ENCODE results near the gene SEPTIN7. TPM values are rescaled to one million over a fixed set of nuclear protein-coding genes. Genes with fewer than 3 reads are reported as not detected.

Gene SEPTIN7
- total RNA-seq, 1 experiment from 2014 or later = 121 TPM

GRCh38 chr7:35849954-35850353 lies 49.1 kb downstream of the SEPTIN7 start:
- intact Hi-C loops (cut with micrococcal nuclease) = no loop called here
- CTCF ChIA-PET = no interaction called here
- POLR2A ChIA-PET (ENCODE audit: unreplicated experiment) = no interaction called here

More at GRCh38 chr7:35849954-35850353, 49.1 kb downstream of the SEPTIN7 start:
- Histone ChIP-seq H3K9ac (ENCODE audit: low read length) (no peak overlapping the region), H3K4me1 (ENCODE audit: insufficient read depth, low read length) (no peaks in the 10 kb centered on the region), H3K4me3 (ENCODE audit: low read length) (no peak overlapping the region), H3K27ac (ENCODE audit: low read length) (no peak overlapping the region), H3K4me2 (ENCODE audit: low read length) (no peak overlapping the region), H3K9me2 (replicated peaks; ENCODE audit: low read length) (no peaks in the 10 kb centered on the region), H3K79me2 (ENCODE audit: low read length) (peaks cover 61% of the 10 kb centered on the region), H3K36me3 (ENCODE audit: low read depth, low read length) (peaks cover 8% of the 10 kb centered on the region; the same call in 1 of the 2 replicates), H3F3A (ENCODE audit: low read length, unreplicated experiment) (no peaks in the 10 kb centered on the region), H3K27me3 (ENCODE audit: low read length) (no peaks in the 10 kb centered on the region), H2AFZ (ENCODE audit: low read length) (no peak overlapping the region), H3K9me3 (ENCODE audit: low read length) (no peaks in the 10 kb centered on the region), H4K20me1 (ENCODE audit: low read length) (0 out of 2 replicates have a peak, but pooled peaks cover 7% of the 10 kb centered on the region)
- no peak for ATAC-seq
- TF ChIP-seq EZH2 (IDR thresholded peaks at IDR 0.05; ENCODE audit: low read length, unreplicated experiment) (no peak), CTCF (conservative IDR thresholded peaks at IDR 0.05; ENCODE audit: low read depth, low read length) (no peak), EZH2phosphoT487 (IDR thresholded peaks at IDR 0.05; ENCODE audit: borderline replicate concordance, low read length) (no peak)
- no TSS peak for BruUV-seq (replicated peaks)
- no peak for DNase-seq

Other genes starting within 250 kb of the SEPTIN7 start
- gene HERPUD2, start 105.9 kb upstream of the SEPTIN7 start, total RNA-seq (2014; rRNA removed) = 11.5 and 11.7 TPM in 2 replicates

Data from PC-3 (cell line).